H1 (cell line): Measurements from ENCODE around the gene FHIP1B.

Experiments
- CREB1 ChIP-seq: IDR thresholded peaks from 2 replicates; pipeline ENCODE4 v1.6.1; 2012; ENCODE audit warnings: inconsistent platforms
- JUN ChIP-seq: IDR thresholded peaks from 2 replicates; pipeline ENCODE4 v1.6.1; 2011; ENCODE audit warnings: low read depth, mild to moderate bottlenecking, improper control_type of control experiment, low read length
- POLR2A ChIP-seq, 2 experiments: IDR thresholded peaks; 1 replicate in 1 of 2; 2 replicates in 1 of 2; pipeline ENCODE4 v1.6.1; 2011; ENCODE audit warnings: low read depth in 2 of 2, low read length in 2 of 2, mild to moderate bottlenecking in 2 of 2; ENCODE audit errors: control extremely low read depth in 1 of 2
- POLR2AphosphoS5 ChIP-seq: IDR thresholded peaks from 2 replicates; pipeline ENCODE4 v1.6.1; 2011; ENCODE audit warnings: low read depth, low read length
- RXRA ChIP-seq: IDR thresholded peaks from 2 replicates; pipeline ENCODE4 v1.6.1; 2011; ENCODE audit warnings: low read depth, mild to moderate bottlenecking, low read length, moderate library complexity; ENCODE audit not compliant: insufficient read depth
- SP1 ChIP-seq: IDR thresholded peaks from 2 replicates; pipeline ENCODE4 v1.6.1; 2011; ENCODE audit warnings: low read depth, low read length
- TF ChIP-seq, protein P1 (sequence below), 3 experiments: IDR thresholded peaks; 1 replicate in 2 of 3; 2 replicates in 1 of 3; pipeline versions ENCODE4 v1.5.1 to v1.6.1; 2011; ENCODE audit warnings: low read length in 3 of 3, mild to moderate bottlenecking in 3 of 3, inconsistent platforms in 2 of 3, low read depth in 1 of 3, moderate library complexity in 1 of 3; ENCODE audit not compliant: insufficient read depth in 1 of 3; ENCODE audit errors: control extremely low read depth in 1 of 3
- TF ChIP-seq, protein P2 (sequence below): fragments of 300-600 bp; sonication (generic); IDR thresholded peaks from 2 replicates; pipeline ENCODE4 v1.7.1; 2012; ENCODE audit warnings: low read length, moderate library complexity, mild to moderate bottlenecking, inconsistent platforms; ENCODE audit not compliant: insufficient replicate concordance
- TF ChIP-seq, protein P3 (sequence below): IDR thresholded peaks from 2 replicates; pipeline ENCODE4 v1.6.1; 2012; ENCODE audit warnings: low read length, inconsistent platforms
- TF ChIP-seq, protein P4 (sequence below): IDR thresholded peaks from 2 replicates; pipeline ENCODE4 v1.6.1; 2012; ENCODE audit warnings: inconsistent platforms

DNA sequence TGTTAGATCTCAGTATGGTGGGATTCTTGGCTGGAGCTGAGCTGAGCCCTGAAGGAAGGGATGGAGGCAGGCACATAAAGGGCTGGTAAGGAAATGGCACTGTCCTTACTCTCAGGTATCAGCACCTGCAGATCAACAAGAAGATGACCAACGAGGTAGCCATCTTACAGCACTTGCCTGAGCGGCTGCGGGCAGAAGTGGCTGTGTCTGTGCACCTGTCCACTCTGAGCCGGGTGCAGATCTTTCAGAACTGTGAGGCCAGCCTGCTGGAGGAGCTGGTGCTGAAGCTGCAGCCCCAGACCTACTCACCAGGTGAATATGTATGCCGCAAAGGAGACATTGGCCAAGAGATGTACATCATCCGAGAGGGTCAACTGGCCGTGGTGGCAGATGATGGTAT is 6.9 kb upstream of the FHIP1B start:
- TF ChIP-seq, protein P1, sequence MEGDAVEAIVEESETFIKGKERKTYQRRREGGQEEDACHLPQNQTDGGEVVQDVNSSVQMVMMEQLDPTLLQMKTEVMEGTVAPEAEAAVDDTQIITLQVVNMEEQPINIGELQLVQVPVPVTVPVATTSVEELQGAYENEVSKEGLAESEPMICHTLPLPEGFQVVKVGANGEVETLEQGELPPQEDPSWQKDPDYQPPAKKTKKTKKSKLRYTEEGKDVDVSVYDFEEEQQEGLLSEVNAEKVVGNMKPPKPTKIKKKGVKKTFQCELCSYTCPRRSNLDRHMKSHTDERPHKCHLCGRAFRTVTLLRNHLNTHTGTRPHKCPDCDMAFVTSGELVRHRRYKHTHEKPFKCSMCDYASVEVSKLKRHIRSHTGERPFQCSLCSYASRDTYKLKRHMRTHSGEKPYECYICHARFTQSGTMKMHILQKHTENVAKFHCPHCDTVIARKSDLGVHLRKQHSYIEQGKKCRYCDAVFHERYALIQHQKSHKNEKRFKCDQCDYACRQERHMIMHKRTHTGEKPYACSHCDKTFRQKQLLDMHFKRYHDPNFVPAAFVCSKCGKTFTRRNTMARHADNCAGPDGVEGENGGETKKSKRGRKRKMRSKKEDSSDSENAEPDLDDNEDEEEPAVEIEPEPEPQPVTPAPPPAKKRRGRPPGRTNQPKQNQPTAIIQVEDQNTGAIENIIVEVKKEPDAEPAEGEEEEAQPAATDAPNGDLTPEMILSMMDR (IDR thresholded peaks at IDR 0.05; ENCODE audit: control extremely low read depth in 1 of 3, insufficient read depth in 1 of 3, low read depth in 1 of 3, low read length in 3 of 3), result no peak
- TF ChIP-seq SP1 (no peak), POLR2AphosphoS5 (no peak), POLR2A (IDR thresholded peaks at IDR 0.05; ENCODE audit: control extremely low read depth in 1 of 2, low read depth in 2 of 2, low read length in 2 of 2) (no peak), RXRA (no peak), CREB1 (no peak), JUN (no peak)
- TF ChIP-seq, protein P2, sequence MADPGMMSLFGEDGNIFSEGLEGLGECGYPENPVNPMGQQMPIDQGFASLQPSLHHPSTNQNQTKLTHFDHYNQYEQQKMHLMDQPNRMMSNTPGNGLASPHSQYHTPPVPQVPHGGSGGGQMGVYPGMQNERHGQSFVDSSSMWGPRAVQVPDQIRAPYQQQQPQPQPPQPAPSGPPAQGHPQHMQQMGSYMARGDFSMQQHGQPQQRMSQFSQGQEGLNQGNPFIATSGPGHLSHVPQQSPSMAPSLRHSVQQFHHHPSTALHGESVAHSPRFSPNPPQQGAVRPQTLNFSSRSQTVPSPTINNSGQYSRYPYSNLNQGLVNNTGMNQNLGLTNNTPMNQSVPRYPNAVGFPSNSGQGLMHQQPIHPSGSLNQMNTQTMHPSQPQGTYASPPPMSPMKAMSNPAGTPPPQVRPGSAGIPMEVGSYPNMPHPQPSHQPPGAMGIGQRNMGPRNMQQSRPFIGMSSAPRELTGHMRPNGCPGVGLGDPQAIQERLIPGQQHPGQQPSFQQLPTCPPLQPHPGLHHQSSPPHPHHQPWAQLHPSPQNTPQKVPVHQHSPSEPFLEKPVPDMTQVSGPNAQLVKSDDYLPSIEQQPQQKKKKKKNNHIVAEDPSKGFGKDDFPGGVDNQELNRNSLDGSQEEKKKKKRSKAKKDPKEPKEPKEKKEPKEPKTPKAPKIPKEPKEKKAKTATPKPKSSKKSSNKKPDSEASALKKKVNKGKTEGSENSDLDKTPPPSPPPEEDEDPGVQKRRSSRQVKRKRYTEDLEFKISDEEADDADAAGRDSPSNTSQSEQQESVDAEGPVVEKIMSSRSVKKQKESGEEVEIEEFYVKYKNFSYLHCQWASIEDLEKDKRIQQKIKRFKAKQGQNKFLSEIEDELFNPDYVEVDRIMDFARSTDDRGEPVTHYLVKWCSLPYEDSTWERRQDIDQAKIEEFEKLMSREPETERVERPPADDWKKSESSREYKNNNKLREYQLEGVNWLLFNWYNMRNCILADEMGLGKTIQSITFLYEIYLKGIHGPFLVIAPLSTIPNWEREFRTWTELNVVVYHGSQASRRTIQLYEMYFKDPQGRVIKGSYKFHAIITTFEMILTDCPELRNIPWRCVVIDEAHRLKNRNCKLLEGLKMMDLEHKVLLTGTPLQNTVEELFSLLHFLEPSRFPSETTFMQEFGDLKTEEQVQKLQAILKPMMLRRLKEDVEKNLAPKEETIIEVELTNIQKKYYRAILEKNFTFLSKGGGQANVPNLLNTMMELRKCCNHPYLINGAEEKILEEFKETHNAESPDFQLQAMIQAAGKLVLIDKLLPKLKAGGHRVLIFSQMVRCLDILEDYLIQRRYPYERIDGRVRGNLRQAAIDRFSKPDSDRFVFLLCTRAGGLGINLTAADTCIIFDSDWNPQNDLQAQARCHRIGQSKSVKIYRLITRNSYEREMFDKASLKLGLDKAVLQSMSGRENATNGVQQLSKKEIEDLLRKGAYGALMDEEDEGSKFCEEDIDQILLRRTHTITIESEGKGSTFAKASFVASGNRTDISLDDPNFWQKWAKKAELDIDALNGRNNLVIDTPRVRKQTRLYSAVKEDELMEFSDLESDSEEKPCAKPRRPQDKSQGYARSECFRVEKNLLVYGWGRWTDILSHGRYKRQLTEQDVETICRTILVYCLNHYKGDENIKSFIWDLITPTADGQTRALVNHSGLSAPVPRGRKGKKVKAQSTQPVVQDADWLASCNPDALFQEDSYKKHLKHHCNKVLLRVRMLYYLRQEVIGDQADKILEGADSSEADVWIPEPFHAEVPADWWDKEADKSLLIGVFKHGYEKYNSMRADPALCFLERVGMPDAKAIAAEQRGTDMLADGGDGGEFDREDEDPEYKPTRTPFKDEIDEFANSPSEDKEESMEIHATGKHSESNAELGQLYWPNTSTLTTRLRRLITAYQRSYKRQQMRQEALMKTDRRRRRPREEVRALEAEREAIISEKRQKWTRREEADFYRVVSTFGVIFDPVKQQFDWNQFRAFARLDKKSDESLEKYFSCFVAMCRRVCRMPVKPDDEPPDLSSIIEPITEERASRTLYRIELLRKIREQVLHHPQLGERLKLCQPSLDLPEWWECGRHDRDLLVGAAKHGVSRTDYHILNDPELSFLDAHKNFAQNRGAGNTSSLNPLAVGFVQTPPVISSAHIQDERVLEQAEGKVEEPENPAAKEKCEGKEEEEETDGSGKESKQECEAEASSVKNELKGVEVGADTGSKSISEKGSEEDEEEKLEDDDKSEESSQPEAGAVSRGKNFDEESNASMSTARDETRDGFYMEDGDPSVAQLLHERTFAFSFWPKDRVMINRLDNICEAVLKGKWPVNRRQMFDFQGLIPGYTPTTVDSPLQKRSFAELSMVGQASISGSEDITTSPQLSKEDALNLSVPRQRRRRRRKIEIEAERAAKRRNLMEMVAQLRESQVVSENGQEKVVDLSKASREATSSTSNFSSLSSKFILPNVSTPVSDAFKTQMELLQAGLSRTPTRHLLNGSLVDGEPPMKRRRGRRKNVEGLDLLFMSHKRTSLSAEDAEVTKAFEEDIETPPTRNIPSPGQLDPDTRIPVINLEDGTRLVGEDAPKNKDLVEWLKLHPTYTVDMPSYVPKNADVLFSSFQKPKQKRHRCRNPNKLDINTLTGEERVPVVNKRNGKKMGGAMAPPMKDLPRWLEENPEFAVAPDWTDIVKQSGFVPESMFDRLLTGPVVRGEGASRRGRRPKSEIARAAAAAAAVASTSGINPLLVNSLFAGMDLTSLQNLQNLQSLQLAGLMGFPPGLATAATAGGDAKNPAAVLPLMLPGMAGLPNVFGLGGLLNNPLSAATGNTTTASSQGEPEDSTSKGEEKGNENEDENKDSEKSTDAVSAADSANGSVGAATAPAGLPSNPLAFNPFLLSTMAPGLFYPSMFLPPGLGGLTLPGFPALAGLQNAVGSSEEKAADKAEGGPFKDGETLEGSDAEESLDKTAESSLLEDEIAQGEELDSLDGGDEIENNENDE, result no peak
- TF ChIP-seq, protein P3, sequence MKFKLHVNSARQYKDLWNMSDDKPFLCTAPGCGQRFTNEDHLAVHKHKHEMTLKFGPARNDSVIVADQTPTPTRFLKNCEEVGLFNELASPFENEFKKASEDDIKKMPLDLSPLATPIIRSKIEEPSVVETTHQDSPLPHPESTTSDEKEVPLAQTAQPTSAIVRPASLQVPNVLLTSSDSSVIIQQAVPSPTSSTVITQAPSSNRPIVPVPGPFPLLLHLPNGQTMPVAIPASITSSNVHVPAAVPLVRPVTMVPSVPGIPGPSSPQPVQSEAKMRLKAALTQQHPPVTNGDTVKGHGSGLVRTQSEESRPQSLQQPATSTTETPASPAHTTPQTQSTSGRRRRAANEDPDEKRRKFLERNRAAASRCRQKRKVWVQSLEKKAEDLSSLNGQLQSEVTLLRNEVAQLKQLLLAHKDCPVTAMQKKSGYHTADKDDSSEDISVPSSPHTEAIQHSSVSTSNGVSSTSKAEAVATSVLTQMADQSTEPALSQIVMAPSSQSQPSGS, result no peak
- TF ChIP-seq, protein P4, sequence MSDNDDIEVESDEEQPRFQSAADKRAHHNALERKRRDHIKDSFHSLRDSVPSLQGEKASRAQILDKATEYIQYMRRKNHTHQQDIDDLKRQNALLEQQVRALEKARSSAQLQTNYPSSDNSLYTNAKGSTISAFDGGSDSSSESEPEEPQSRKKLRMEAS, result no peak
